ENCODE measurements around the gene ZNF507. TPM values are rescaled to one million over a fixed set of nuclear protein-coding genes. Genes with fewer than 3 reads are reported as not detected.

Gene ZNF507
- 8.9 and 12.0 TPM in 2 replicates for total RNA-seq

DNA sequence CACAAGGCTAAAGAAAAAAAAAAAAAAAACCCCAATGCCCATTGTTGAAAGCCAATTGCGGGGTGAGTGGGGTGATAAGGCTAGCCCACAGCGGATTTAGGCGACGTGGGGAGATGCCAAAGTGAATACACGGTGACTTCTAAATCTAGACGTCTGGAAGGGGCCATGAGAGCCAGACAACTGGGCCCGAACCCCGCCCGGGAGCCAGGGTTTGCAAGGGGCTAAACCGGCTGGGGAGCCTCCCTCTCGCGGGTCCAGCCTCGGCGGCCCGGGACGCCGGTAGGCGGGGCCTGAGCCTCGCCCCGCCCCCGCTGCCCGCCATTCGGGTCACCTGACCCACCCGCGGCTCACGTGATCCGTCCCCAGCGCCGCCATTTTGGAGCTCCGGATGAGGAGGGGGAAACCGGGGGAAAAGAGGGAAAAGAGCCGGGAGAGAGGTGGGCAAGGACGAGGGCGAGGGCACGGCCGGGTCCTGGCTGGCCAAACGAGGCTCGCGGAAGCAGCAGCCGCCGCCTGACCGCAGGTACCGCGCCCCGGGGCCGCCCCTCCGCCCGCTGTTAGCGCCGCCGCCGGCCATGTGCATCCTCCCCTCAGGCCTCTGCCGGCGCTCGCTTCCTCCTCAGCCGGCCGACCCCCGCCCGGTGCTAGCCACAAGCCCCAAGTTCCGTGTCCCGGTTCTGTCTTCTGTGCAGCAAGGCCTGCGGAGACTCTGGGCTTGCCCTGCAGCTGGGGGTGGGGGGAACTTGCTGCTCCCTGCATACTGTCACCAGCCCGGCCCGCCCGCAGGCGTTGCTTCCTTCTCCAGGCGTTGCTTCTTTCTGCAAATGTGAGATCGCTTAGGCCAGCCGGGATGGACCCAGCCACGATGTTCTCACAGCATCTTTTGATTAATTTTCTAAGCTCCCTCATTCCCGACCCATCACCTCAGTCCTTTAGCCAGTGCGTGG is at the start of gene ZNF507:
ZNF507 (plus strand) TSS at position 350 of the 947 bp plus-strand sequence. CDS start 7,221 bp downstream, outside the sequence.

DNA sequence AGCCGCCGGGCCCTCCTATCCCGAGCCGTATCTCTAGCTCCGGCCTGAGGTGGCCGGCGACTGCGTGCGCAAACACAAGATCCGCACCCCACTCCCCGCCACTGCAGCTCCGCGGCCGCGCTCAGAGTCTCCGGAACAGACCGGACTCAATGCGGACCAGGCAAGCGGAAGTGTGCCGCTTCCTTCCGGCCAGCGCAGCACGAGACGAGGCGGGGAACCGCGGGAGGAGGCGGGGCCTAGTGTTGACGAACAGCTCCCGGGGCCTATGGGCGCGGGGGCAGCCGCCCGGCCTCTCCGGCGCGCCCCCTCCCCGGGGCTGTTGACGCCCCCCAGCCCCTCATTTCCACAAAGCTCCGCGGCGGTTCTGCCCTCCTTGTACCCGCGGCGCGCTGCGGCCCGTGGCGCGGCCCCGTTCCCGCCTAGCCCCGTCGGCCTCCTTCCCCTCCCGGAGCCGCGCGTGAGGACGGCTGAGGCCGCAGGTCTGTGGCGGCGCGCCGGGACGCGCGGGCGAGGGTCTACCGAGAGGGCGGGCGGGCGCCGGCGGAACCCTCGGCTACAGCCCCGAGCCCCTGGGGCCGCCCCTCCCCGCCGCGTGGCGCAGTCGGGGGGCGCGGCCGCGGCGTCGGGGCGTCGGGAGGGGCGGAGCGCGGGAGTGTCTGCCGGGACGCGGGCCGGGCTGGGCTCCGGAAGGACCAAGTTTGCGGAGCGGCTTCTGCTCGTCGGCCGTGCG is 60.2 kb downstream of the ZNF507 start, which contains the start of gene DPY19L3:
DPY19L3 (plus strand) TSS at position 340 of the 730 bp plus-strand sequence. CDS start 2,484 bp downstream, outside the sequence.

Other genes starting within 250 kb of the ZNF507 start
- 23.1 and 26.2 TPM in 2 replicates for gene DPY19L3, start 60.2 kb downstream of the ZNF507 start, total RNA-seq
- gene PDCD5, start 235.6 kb downstream of the ZNF507 start, total RNA-seq = 57.9 and 58.0 TPM in 2 replicates